Stimulated activated CD4-positive, alpha-beta T cell treated with anti-CD3 and anti-CD28 coated beads, Interleukin-1b, Interleukin-23, amount 100 ng/mL, for 4 hours (primary cell): ENCODE measurements around the gene SPATA45.

ENCODE experiments used
- DNase-seq, 2 donors: peaks; one replicate each; pipeline ENCODE4 v3.0.0-alpha.2; 2020; ENCODE audit warnings: low read depth in 2 of 2

The SPATA45 gene

GRCh38 chr1:212828395-212828794 is 19.1 kb downstream of the SPATA45 start:
- DNase-seq = no peak

DNA sequence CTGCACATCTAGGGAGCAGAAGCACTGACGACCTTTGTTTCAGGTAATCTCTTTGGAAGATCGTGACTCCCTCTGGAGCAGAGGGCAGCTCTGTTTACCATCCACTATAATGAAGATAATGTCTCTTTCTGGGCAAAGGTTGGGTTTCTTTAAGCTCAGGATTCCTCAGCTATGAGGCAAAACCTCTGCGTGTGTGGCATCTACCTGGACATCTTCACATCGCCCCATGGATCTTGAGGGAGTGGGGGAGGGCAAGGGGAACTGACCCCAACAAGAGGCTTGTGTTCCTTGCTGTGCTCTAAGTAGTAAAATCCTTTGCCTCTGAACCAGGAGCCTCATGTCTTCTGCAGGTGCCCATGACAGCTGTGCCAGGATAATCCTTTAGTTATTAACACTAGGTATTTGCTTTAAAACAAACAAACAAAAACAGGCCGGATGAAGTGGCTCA is 19.6 kb downstream of the SPATA45 start:
- no peak for DNase-seq

- no peak for DNase-seq
Measured at GRCh38 chr1:212827171-212827776, 20.2 kb downstream of the SPATA45 start.

- no peak for DNase-seq
Measured at GRCh38 chr1:212825798-212826452, 21.5 kb downstream of the SPATA45 start.

DNA sequence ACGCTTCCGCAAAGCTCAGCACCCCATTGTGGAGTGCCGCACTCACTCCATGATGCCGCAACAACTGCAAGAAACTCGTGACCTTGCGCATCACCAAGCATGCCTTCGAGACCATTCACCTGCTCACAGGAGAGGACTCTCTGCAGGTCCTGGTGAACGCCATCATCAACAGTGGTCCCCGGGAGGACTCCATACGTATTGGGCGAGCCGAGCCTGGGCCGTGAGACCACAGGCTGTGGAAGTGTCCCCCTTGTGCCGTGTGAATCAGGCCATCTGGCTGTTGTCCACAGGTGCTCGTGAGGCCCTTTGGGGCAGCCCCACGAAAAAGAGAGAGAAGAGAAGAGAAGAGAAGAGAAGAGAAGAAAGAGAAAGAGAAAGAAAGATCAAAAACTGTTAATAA is 23.2 kb downstream of the SPATA45 start:
- no peak for DNase-seq

GRCh38 chr1:212822956-212823355 is 24.5 kb downstream of the SPATA45 start:
- no peak for DNase-seq

- DNase-seq = no peak
Measured at GRCh38 chr1:212820969-212821368, 26.5 kb downstream of the SPATA45 start.

DNA sequence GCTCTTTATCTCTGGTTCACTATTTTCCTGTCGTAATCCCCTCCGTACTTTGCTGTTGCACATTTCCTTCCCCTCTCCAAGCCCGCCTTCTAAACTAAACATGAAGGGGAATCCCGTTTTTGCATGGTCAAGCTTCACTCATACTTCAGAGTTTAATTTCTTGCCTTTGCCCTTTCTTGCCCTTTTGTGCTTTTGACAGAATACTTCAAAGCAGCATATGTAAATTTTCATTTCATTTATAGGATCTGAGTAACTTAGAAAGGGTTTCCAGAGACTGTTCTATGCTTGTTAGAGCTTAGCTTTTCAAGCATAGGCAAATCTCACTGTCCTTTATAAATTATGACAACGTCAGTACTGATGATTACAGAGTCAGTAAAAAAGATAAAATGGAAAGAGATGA is 27.7 kb downstream of the SPATA45 start:
- DNase-seq = no peak

DNA sequence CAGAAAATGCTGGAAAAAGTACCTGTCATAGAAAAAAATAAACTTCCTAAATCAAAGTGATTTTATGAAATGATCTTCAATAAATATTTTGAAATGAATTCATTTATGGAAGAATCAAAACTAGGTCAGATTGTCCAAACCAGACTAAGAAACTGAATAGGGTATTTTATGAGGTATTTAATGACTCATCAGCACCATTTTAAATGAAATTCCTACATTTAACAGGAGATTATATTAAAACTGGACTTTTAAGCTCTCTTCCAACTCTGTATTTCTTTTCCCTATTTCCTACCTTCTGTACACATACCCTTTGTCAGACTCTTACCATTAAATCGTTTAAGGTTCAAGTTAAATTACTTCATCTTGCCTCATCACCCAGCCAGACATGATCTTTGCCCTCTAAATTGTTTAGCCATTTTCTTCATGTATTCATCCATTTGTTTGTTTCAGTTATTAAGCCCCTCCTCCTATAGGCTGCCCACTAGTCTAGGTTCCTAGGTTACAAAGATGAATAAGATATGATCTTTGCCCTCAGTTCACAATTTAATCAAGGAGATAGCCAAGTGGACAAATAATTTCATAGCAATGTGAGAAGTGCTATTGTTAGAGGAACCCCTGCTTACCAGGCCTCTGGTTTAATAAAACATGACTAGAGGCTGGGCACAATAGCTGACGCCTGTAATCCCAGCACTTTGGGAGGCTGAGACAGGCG is 30.7 kb downstream of the SPATA45 start:
- no peak for DNase-seq

GRCh38 chr1:212814537-212815334 is 32.7 kb downstream of the SPATA45 start:
- DNase-seq = no peak

- no peak for DNase-seq
Measured at GRCh38 chr1:212805767-212806166, 41.7 kb downstream of the SPATA45 start.

DNA sequence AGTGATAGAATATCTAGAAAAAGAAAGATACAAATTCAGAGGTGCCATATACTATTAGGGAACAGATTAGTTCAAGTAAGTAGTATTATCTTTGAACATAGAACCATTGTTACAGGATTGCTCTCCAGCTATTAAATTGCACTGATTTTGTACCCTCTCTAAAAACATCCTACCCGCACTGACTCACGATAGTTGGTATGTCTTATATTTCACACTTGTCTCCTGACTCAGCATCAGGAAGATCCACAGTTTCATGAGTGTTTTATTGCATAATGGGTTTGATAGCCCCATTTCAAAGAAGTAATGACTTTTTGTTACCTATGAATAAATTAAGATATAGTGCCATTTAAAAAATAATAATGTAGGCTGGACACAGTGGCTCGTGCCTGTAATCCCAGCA is 49.8 kb downstream of the SPATA45 start:
- no peak for DNase-seq

DNA sequence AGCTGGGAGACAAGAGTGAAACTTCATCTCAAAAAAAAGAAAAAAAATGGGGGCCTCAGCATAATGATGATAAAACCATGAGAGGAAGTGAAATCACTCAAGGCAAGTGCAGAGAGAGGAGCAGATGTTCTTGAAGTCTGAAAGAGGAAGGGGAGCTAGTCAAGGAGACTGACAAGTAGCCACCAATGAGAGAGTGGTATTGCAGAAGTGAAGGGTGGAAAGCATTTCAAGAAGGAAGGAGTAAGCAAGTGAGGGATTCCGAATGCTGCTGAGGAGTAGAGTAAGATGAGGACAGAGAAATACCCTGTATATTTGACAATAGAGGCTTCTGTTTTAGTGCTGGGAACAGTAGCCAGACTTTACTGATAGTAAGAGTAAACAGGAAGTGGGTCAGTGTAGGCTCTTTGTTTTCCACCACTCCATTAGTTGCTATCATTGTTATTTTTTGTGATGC is 52.9 kb downstream of the SPATA45 start:
- no peak for DNase-seq

DNA sequence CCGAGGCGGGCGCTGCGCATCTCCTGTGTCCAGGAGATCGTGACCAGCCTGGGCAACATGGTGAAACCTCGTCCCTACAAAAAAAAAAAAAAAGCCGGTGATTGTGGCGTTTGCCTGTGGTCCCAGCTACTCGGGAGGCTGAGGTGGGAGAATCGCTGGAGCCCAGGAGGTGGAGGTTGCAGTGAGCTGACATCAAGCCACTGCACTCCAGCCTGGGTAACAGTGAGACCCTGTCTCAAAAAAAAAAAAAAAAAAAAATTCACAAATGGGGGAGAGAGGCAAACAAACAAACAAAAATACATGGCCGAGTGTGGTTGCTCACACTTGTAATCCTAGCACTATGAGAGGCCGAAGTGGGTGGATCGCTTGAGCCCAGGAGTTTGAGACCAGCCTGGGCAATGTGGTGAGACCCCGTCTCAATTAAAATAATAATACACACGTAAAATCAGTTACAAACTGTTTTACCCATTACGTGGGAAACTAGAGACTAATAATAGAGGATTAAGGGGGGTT is 55.0 kb downstream of the SPATA45 start:
- no peak for DNase-seq

DNA sequence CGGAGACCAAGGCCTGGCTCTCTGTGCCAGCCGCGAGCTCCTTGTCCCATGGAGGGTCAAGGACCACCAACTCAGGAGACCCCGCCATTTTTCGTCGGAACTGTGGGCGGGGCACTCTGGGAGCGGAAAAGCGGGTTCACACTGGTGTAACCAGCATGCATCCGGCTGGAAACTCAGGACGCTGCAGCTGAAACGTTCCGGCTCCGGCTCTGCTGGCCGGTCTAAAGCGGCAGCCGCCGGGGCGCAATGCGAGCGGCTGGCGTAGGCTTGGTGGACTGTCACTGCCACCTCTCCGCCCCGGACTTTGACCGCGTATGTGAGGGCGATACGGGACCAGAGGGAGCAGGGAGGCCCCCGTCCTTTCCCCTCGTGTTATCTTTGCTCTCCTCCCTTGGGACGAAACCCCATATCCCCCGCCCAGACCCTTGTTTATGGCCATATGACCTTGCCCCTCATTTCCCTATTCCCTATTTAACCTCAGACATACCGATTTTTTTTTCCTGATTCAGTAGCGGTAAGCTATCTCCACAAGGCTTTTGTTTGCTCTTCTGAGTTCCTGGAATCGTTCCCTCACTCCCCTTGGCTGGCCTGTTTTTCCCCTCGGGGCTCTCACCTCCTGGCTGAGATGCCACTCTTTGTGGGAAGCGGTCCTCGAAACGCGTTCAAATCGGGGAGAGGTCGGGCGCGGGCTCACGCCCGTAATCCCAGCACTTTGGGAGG is 55.6 kb downstream of the SPATA45 start, which contains the start of the genes NSL1 and TATDN3:
Gene NSL1, minus strand, starts transcription at position 102 of the 720 bp plus-strand sequence. Its CDS starts 14 bp downstream, at position 88.
Gene TATDN3, plus strand, starts transcription at position 219 of the 720 bp plus-strand sequence. Its CDS starts 28 bp downstream, at position 247.
- peak; percentile 94 to 99 for DNase-seq

GRCh38 chr1:212791261-212791675 is 56.2 kb downstream of the SPATA45 start:
- no peak for DNase-seq

- no peak for DNase-seq
Measured at GRCh38 chr1:212785871-212786270, 61.6 kb downstream of the SPATA45 start.

- no peak for DNase-seq
Measured at GRCh38 chr1:212783976-212784375, 63.5 kb downstream of the SPATA45 start.

- no peak for DNase-seq
Measured at GRCh38 chr1:212782422-212783154, 64.9 kb downstream of the SPATA45 start.

DNA sequence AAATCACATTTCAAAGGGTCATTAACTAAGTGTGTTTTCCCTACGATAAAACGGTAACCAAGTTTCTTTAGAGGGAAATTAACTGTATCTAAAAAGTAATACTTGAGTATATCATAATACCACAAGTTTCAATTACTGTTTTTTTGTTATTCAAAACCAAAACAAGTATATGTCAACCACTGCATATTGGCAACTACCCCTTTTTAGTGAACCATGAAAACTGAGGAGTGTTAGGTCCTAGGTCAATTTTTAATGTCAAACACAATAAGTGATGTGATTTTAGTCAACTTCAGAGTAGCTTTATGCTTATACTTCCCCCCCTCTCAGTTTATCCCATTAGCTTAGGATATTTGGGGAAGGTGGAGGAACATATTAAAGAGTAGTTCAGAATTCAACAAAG is 66.2 kb downstream of the SPATA45 start:
- DNase-seq = no peak
